ENCODE results near the gene FCN3. TPM values are rescaled to one million over a fixed set of nuclear protein-coding genes. Genes with fewer than 3 reads are reported as not detected.

FCN3 gene
- total RNA-seq, 1 experiment from 2014 or later = not detected

GRCh38 chr1:27356619-27357280 lies 17.9 kb downstream of the FCN3 start:
- intact Hi-C loops (cut with micrococcal nuclease) = no loop called here
- Mint-ChIP-seq H3K27ac (ENCODE audit: low read depth, unreplicated experiment) (no peak overlapping the region), H3K4me3 (ENCODE audit: unreplicated experiment) (no peak overlapping the region), H3K4me1 (ENCODE audit: insufficient read depth, unreplicated experiment) (peaks cover 4% of the 10 kb centered on the region), H3K27me3 (ENCODE audit: insufficient read depth, unreplicated experiment) (no peaks in the 10 kb centered on the region), H3K36me3 (ENCODE audit: insufficient read depth, unreplicated experiment) (peaks cover 76% of the 10 kb centered on the region), H3K9me3 (ENCODE audit: unreplicated experiment) (no peaks in the 10 kb centered on the region)
- POLR2A ChIA-PET = interaction anchor here (0.7 to 3.6 kb wide), 4 partner anchors 10 to 42 kb away, joined by 3 to 15 read pairs (median 4); partner anchors contain the start of gene SYTL1
- DNase-seq (ENCODE audit: unreplicated experiment) = no peak
- no peak for TF ChIP-seq CTCF (IDR thresholded peaks at IDR 0.05; ENCODE audit: unreplicated experiment)
- CTCF ChIA-PET = interaction anchor here (0.5 to 4.1 kb wide), 21 partner anchors 8 to 509 kb away, joined by 3 to 45 read pairs (median 4); partner anchors contain the start of genes CD164L2, MAP3K6 and SYTL1
- BruUV-seq (replicated peaks) = no TSS peak

GRCh38 chr1:27356277-27356618 lies 18.4 kb downstream of the FCN3 start:
- H3K27me3 Mint-ChIP-seq (ENCODE audit: insufficient read depth, unreplicated experiment) = no peaks in the 10 kb centered on the region
- no peak for DNase-seq (ENCODE audit: unreplicated experiment)
- ChIA-PET CTCF (interaction anchor here (0.8 to 4.1 kb wide), 8 partner anchors 10 to 305 kb away, joined by 3 to 45 read pairs (median 13); partner anchors contain the start of genes MAP3K6 and SYTL1), POLR2A (interaction anchor here (1.2 to 4.2 kb wide), 4 partner anchors 9 to 34 kb away, joined by 3 to 24 read pairs (median 10); partner anchors contain the start of genes MAP3K6 and SYTL1)
- no peak overlapping the region for H3K4me3 Mint-ChIP-seq (ENCODE audit: unreplicated experiment)
- H3K36me3 Mint-ChIP-seq (ENCODE audit: insufficient read depth, unreplicated experiment) = peaks cover 80% of the 10 kb centered on the region
- no TSS peak for BruUV-seq (replicated peaks)
- no peaks in the 10 kb centered on the region for H3K9me3 Mint-ChIP-seq (ENCODE audit: unreplicated experiment)
- H3K27ac Mint-ChIP-seq (ENCODE audit: low read depth, unreplicated experiment) = no peak overlapping the region
- peaks cover 4% of the 10 kb centered on the region for H3K4me1 Mint-ChIP-seq (ENCODE audit: insufficient read depth, unreplicated experiment)
- intact Hi-C loops (cut with micrococcal nuclease) = no loop called here
- no peak for TF ChIP-seq CTCF (IDR thresholded peaks at IDR 0.05; ENCODE audit: unreplicated experiment)

- H3K27ac Mint-ChIP-seq (ENCODE audit: low read depth, unreplicated experiment) = no peak overlapping the region
- CTCF ChIA-PET = interaction anchor here (2.2 to 4.1 kb wide), 4 partner anchors 10 to 55 kb away, joined by 9 to 45 read pairs (median 30); partner anchors contain the start of genes MAP3K6 and SYTL1
- DNase-seq (ENCODE audit: unreplicated experiment) = no peak
- peaks cover 81% of the 10 kb centered on the region for H3K36me3 Mint-ChIP-seq (ENCODE audit: insufficient read depth, unreplicated experiment)
- H3K4me1 Mint-ChIP-seq (ENCODE audit: insufficient read depth, unreplicated experiment) = peaks cover 4% of the 10 kb centered on the region
- TF ChIP-seq CTCF (IDR thresholded peaks at IDR 0.05; ENCODE audit: unreplicated experiment) = no peak
- no peaks in the 10 kb centered on the region for H3K27me3 Mint-ChIP-seq (ENCODE audit: insufficient read depth, unreplicated experiment)
- no TSS peak for BruUV-seq (replicated peaks)
- H3K4me3 Mint-ChIP-seq (ENCODE audit: unreplicated experiment) = no peak overlapping the region
- intact Hi-C loops (cut with micrococcal nuclease) = no loop called here
- POLR2A ChIA-PET = interaction anchor here (1.2 to 4.2 kb wide), 4 partner anchors 9 to 34 kb away, joined by 3 to 24 read pairs (median 10); partner anchors contain the start of genes MAP3K6 and SYTL1
- no peaks in the 10 kb centered on the region for H3K9me3 Mint-ChIP-seq (ENCODE audit: unreplicated experiment)
Observed at GRCh38 chr1:27355683-27356082, 18.9 kb downstream of the FCN3 start.

- intact Hi-C loops (cut with micrococcal nuclease) = no loop called here
- H3K4me3 Mint-ChIP-seq (ENCODE audit: unreplicated experiment) = no peak overlapping the region
- POLR2A ChIA-PET = interaction anchor here (0.9 to 5.9 kb wide), 4 partner anchors 10 to 53 kb away, joined by 5 to 33 read pairs (median 16); partner anchors contain the start of genes MAP3K6 and SYTL1
- peaks cover 81% of the 10 kb centered on the region for H3K36me3 Mint-ChIP-seq (ENCODE audit: insufficient read depth, unreplicated experiment)
- H3K27ac Mint-ChIP-seq (ENCODE audit: low read depth, unreplicated experiment) = peak overlapping the region; percentile 54
- BruUV-seq (replicated peaks) = no TSS peak
- H3K27me3 Mint-ChIP-seq (ENCODE audit: insufficient read depth, unreplicated experiment) = no peaks in the 10 kb centered on the region
- no peak for DNase-seq (ENCODE audit: unreplicated experiment)
- CTCF ChIA-PET = interaction anchor here (0.6 to 2.2 kb wide), 8 partner anchors 12 to 245 kb away, joined by 3 to 12 read pairs (median 4); partner anchors contain the start of genes MAP3K6 and SYTL1
- H3K4me1 Mint-ChIP-seq (ENCODE audit: insufficient read depth, unreplicated experiment) = no peaks in the 10 kb centered on the region
- no peaks in the 10 kb centered on the region for H3K9me3 Mint-ChIP-seq (ENCODE audit: unreplicated experiment)
- TF ChIP-seq CTCF (IDR thresholded peaks at IDR 0.05; ENCODE audit: unreplicated experiment) = no peak
Observed at GRCh38 chr1:27353629-27354028, 21.0 kb downstream of the FCN3 start.
